Stimulated activated CD4-positive, alpha-beta T cell treated with anti-CD3 and anti-CD28 coated beads, Interleukin-12 subunit alpha, Interleukin-12 subunit beta, amount 100 ng/mL, for 4 hours (primary cell): Measurements from ENCODE around the gene CARF.

Experiments used
- DNase-seq: peaks from one replicate; pipeline ENCODE4 v3.0.0-alpha.2; 2020

CARF gene

GRCh38 chr2:203025592-203025991 is 113.5 kb downstream of the CARF start:
- no peak for DNase-seq

DNA sequence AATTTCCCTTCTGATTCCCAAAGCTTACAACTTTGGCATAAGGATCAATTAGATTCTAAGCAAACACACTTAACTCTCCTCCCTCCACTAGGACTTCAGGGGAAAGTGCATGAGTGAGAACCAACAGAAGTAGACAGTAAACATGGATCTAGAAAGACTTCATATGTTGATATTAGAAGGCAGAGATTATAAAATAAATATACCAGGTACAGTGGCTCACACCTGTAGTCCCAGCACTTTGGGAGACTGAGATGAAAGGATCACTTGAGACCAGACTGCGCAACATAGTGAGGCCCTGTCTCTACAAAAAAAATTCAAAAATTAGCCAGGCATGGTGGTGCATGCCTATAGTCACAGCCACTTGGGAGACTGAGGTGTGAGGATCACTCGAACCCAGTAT is 118.5 kb downstream of the CARF start:
- DNase-seq = no peak

GRCh38 chr2:203030991-203031390 is 118.9 kb downstream of the CARF start:
- DNase-seq = no peak

- DNase-seq = no peak
Measured at GRCh38 chr2:203033395-203033794, 121.3 kb downstream of the CARF start.

DNA sequence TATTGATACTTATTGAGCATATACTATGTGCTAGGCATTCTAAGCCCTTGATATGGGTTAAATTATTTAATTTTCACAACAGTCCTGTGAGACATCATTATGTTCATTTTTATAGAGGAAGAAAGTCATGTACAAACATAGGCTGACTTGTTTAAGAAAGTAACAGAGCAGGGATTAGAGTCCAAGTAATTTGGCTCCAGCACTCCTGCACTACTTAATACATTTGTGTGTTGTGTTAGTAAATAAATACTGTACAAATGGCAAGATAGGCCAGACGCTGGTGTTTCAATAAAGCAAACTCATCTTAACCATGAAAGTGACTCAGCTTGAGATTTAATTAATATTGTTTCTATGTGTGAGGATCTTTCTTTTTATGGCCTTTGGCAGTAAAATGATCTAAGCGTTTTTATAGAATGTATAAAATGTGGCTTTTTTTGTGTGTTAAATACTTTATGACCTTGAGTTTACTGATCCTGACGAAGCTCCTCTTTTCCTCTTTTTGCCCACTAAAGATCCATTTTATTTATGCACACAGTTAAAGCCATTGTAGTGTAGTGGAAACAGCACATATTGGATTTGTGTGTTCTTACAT is 123.9 kb downstream of the CARF start:
- no peak for DNase-seq
